ENCODE results near the gene LRRC3B. TPM values are rescaled to one million over a fixed set of nuclear protein-coding genes. Genes with fewer than 3 reads are reported as not detected.

Gene LRRC3B
- polyA plus RNA-seq, 6 donors from 2014 or later = not detected

GRCh38 chr3:26638113-26638512, 15.5 kb downstream of the LRRC3B start:
- no peak overlapping the region for H3K4me3 Mint-ChIP-seq
- no peaks in the 10 kb centered on the region for H3K4me1 Mint-ChIP-seq
- ATAC-seq (ENCODE audit: low read depth in 2 of 2) (no peak), DNase-seq (no peak)
- H3K36me3 Mint-ChIP-seq = no peaks in the 10 kb centered on the region
- peaks cover 0 to 10% (median under 1%) of the 10 kb centered on the region in 7 donors for H3K9me3 Mint-ChIP-seq
- no peaks in the 10 kb centered on the region for H3K27me3 Mint-ChIP-seq
- H3K27ac Mint-ChIP-seq = no peak overlapping the region

DNA sequence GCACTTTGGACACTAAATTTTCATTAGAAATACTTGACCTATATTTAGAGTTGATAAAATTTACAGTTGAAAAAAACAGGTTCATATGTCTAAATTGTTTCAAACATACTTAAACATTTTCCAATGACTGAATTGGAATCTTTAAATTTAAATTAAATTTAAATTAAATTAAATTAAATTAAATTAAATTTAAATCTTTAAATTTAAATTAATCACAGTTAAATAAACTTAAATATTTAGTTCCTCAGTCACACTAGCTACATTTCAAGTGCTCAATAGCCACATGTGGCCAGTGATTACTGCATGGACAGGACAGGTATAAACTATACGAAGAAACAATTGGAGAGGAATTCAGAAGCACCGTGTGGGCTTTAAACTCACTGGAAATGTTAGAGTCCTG, 16.8 kb downstream of the LRRC3B start:
- Mint-ChIP-seq H3K27ac (no peak overlapping the region), H3K9me3 (peaks cover 0 to 10% (median 0%) of the 10 kb centered on the region in 7 donors)
- no peak for ATAC-seq (ENCODE audit: low read depth in 2 of 2)

DNA sequence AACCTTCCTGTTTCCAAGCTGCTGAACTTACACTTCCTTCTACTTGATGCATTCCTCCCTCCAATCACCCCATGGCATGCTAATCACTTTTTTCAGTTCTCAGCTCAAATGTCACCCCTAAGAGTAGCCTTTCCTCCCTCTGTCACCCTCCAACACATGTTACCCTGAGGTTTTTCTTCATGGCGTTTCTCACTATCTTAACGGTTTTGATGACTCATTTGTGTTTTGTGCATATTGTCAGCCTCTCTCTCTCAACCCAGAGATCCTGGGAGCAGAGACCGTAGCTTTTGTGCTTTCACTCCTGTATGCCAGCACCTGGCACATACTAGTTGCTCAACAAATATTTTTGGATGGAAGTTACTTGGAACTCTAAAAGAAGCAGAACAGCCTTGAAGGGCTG, 24.5 kb downstream of the LRRC3B start:
- Mint-ChIP-seq H3K36me3 (no peaks in the 10 kb centered on the region), H3K4me3 (no peak overlapping the region), H3K4me1 (no peaks in the 10 kb centered on the region), H3K27me3 (peaks cover 0 to 3% (median 0%) of the 10 kb centered on the region in 3 donors), H3K27ac (no peak overlapping the region), H3K9me3 (peaks cover 0 to 10% (median 3%) of the 10 kb centered on the region in 7 donors)
- ATAC-seq (ENCODE audit: low read depth in 2 of 2) = no peak
- no peak for DNase-seq

More for the DNA sequence above, 16.8 kb downstream of the LRRC3B start:
- H3K27me3 Mint-ChIP-seq = no peaks in the 10 kb centered on the region
- no peaks in the 10 kb centered on the region for H3K4me1 Mint-ChIP-seq
- no peak overlapping the region for H3K4me3 Mint-ChIP-seq
- no peaks in the 10 kb centered on the region for H3K36me3 Mint-ChIP-seq
- DNase-seq = no peak

GRCh38 chr3:26648461-26648860, 25.9 kb downstream of the LRRC3B start:
- ATAC-seq (ENCODE audit: low read depth in 2 of 2) = no peak
- H3K27ac Mint-ChIP-seq = no peak overlapping the region
- no peaks in the 10 kb centered on the region for H3K36me3 Mint-ChIP-seq
- H3K4me3 Mint-ChIP-seq = no peak overlapping the region
- peaks cover 0 to 10% (median 2%) of the 10 kb centered on the region in 7 donors for H3K9me3 Mint-ChIP-seq
- no peak for DNase-seq
- H3K27me3 Mint-ChIP-seq = peaks cover 0 to 3% (median 0%) of the 10 kb centered on the region in 3 donors
- no peaks in the 10 kb centered on the region for H3K4me1 Mint-ChIP-seq

GRCh38 chr3:26652164-26652563, 29.6 kb downstream of the LRRC3B start:
- H3K4me3 Mint-ChIP-seq = no peak overlapping the region
- H3K36me3 Mint-ChIP-seq = no peaks in the 10 kb centered on the region
- H3K27ac Mint-ChIP-seq = no peak overlapping the region
- no peak for DNase-seq
- no peak for ATAC-seq (ENCODE audit: low read depth in 2 of 2)
- H3K9me3 Mint-ChIP-seq = peaks cover 0 to 5% (median 2%) of the 10 kb centered on the region in 7 donors
- H3K27me3 Mint-ChIP-seq = no peaks in the 10 kb centered on the region
- H3K4me1 Mint-ChIP-seq = no peaks in the 10 kb centered on the region

- no peak for ATAC-seq (ENCODE audit: low read depth in 2 of 2)
- DNase-seq = no peak
- Mint-ChIP-seq H3K9me3 (peaks cover 0 to 3% (median 2%) of the 10 kb centered on the region in 7 donors), H3K4me3 (no peak overlapping the region), H3K4me1 (no peaks in the 10 kb centered on the region), H3K27me3 (no peaks in the 10 kb centered on the region), H3K36me3 (no peaks in the 10 kb centered on the region), H3K27ac (no peak overlapping the region)
Measured at GRCh38 chr3:26653811-26654425, 31.3 kb downstream of the LRRC3B start.

DNA sequence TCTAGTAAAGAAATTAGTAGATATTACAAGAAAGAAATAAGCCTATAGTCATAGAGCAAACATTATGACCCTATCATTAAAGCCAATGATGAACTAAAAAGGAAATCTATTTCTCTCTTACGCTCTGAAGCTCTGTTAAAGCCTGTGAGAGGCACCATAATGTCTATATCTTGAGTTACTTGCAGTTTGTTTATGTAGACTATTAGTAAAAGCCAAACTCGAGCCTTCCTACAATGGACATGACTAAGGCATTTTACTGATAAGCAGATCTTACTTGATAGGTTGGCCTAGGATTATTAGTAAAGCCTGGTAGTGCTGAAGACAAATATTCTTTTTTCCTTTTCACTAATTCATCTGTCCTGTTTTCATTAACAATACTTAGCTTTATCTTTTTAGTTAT, 32.7 kb downstream of the LRRC3B start:
- no peak overlapping the region for H3K4me3 Mint-ChIP-seq
- H3K27me3 Mint-ChIP-seq = no peaks in the 10 kb centered on the region

DNA sequence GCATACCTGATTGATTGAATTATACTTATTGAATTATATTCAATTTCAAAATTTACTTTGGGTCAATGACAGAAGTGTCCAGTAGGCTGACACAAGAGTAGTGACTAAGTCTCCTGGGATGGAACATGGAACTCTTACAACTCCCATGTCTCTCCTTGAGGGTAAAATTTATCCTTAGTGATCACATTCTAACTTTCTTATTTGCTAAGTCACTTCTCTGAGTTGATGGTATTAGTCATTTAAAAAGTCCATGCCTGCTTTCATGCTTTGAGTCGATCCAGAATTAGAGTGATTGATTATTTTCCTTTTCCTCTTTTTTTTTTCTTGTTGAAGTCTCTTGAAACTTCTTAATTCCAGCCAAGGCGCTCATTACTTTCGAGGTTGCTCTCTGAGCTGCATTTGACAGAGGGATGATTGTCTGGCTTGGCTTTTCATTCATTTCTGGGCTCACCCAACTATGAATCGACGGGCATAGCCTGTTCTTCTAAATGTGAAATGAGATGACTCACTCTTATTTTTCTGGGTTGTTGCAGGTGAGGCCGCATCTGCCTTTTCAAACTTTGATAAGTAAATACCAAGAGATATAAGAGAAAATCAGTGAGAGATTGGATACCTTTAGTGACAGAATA, 34.9 kb downstream of the LRRC3B start:
- peaks cover 0 to 6% (median 2%) of the 10 kb centered on the region in 7 donors for H3K9me3 Mint-ChIP-seq
- H3K4me3 Mint-ChIP-seq = no peak overlapping the region
- H3K4me1 Mint-ChIP-seq = no peaks in the 10 kb centered on the region
- ATAC-seq (ENCODE audit: low read depth in 2 of 2) (no peak), DNase-seq (no peak)
- H3K27ac Mint-ChIP-seq = no peak overlapping the region
- H3K36me3 Mint-ChIP-seq = no peaks in the 10 kb centered on the region
- H3K27me3 Mint-ChIP-seq = no peaks in the 10 kb centered on the region

More for the DNA sequence above, 32.7 kb downstream of the LRRC3B start:
- Mint-ChIP-seq H3K27ac (no peak overlapping the region), H3K36me3 (no peaks in the 10 kb centered on the region), H3K4me1 (no peaks in the 10 kb centered on the region), H3K9me3 (peaks cover 0 to 2% (median 0%) of the 10 kb centered on the region in 7 donors)
- ATAC-seq (ENCODE audit: low read depth in 2 of 2) (no peak), DNase-seq (no peak)

DNA sequence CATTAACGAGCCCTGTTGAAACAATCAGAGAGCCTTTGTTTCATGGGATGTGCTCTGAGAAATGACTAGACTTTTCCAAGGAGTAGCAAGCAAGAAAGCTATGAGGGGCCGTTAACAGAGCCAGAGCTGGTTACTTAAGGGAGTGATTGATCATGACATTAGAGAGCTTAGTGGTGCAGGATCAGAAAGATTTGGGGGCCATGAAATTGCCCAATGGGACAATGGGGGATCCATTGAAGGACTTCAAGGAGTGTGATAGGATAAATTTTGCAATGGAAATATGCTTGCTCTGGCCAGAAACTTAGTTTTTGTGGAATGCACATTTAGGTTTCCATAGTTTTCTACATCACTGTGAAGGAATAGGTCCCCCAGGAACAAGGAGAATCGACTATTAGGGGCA, 45.6 kb downstream of the LRRC3B start:
- no peak for ATAC-seq (ENCODE audit: low read depth in 2 of 2)
- peaks cover 0 to 12% (median 2%) of the 10 kb centered on the region in 7 donors for H3K9me3 Mint-ChIP-seq
- no peaks in the 10 kb centered on the region for H3K36me3 Mint-ChIP-seq
- peaks cover 0 to 4% (median 0%) of the 10 kb centered on the region in 3 donors for H3K27me3 Mint-ChIP-seq
- H3K27ac Mint-ChIP-seq = no peak overlapping the region
- no peak overlapping the region for H3K4me3 Mint-ChIP-seq
- DNase-seq = no peak
- H3K4me1 Mint-ChIP-seq = no peaks in the 10 kb centered on the region

GRCh38 chr3:26668696-26669095, 46.1 kb downstream of the LRRC3B start:
- DNase-seq (no peak), ATAC-seq (ENCODE audit: low read depth in 2 of 2) (no peak)
- Mint-ChIP-seq H3K36me3 (no peaks in the 10 kb centered on the region), H3K27me3 (peaks cover 0 to 4% (median 0%) of the 10 kb centered on the region in 3 donors), H3K4me3 (no peak overlapping the region), H3K9me3 (peaks cover 0 to 12% (median 1%) of the 10 kb centered on the region in 7 donors), H3K27ac (no peak overlapping the region), H3K4me1 (no peaks in the 10 kb centered on the region)

GRCh38 chr3:26675336-26675735, 52.8 kb downstream of the LRRC3B start:
- ATAC-seq (ENCODE audit: low read depth in 2 of 2) (no peak), DNase-seq (no peak)
- no peaks in the 10 kb centered on the region for H3K36me3 Mint-ChIP-seq
- H3K4me3 Mint-ChIP-seq = no peak overlapping the region
- no peak overlapping the region for H3K27ac Mint-ChIP-seq
- peaks cover 0 to under 1% (median 0%) of the 10 kb centered on the region in 3 donors for H3K27me3 Mint-ChIP-seq
- peaks cover 0 to 4% (median 3%) of the 10 kb centered on the region in 7 donors for H3K9me3 Mint-ChIP-seq
- no peaks in the 10 kb centered on the region for H3K4me1 Mint-ChIP-seq

- Mint-ChIP-seq H3K36me3 (no peaks in the 10 kb centered on the region), H3K27me3 (peaks cover 0 to 4% (median 0%) of the 10 kb centered on the region in 3 donors)
Measured at GRCh38 chr3:26681632-26682031, 59.1 kb downstream of the LRRC3B start.

GRCh38 chr3:26682406-26682805, 59.8 kb downstream of the LRRC3B start:
- Mint-ChIP-seq H3K36me3 (no peaks in the 10 kb centered on the region), H3K27ac (no peak overlapping the region), H3K9me3 (peaks cover 0 to 10% (median 3%) of the 10 kb centered on the region in 7 donors), H3K4me3 (no peak overlapping the region), H3K4me1 (no peaks in the 10 kb centered on the region), H3K27me3 (peaks cover 0 to 4% (median 0%) of the 10 kb centered on the region in 3 donors)
- DNase-seq (no peak), ATAC-seq (ENCODE audit: low read depth in 2 of 2) (no peak)

More at GRCh38 chr3:26681632-26682031, 59.1 kb downstream of the LRRC3B start:
- no peak for DNase-seq
- no peak for ATAC-seq (ENCODE audit: low read depth in 2 of 2)
- Mint-ChIP-seq H3K27ac (no peak overlapping the region), H3K4me3 (no peak overlapping the region), H3K4me1 (no peaks in the 10 kb centered on the region), H3K9me3 (peaks cover 0 to 10% (median 4%) of the 10 kb centered on the region in 7 donors)

DNA sequence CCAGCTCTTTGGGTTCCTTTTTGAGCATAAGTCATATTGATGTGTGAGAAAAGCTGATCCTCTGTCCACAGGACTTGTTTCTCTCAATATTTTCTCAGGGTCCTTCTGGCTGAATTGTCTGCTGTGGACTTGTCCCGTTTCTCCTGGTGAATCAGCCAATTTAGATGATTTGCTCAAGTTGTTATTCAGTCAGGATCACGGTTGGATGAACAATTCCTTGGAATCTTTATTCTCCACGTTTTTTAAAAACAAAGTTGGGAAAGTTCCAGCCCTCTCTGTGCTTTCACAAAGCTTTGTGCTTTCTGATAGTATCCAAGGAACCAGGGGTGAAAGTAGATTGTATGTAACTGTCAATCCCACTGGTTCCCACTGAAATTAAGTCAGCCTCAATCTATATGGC, 61.3 kb downstream of the LRRC3B start:
- Mint-ChIP-seq H3K27ac (no peak overlapping the region), H3K4me1 (no peaks in the 10 kb centered on the region), H3K27me3 (peaks cover 0 to 4% (median 0%) of the 10 kb centered on the region in 3 donors), H3K36me3 (no peaks in the 10 kb centered on the region), H3K4me3 (no peak overlapping the region), H3K9me3 (peaks cover 0 to 15% (median 1%) of the 10 kb centered on the region in 7 donors)
- DNase-seq (no peak), ATAC-seq (ENCODE audit: low read depth in 2 of 2) (no peak)

Measured in naive B cell (primary cell).